Skin epidermis (tissue), 12 donors: ENCODE results near the gene POSTN.

Experiments used
- H3K27ac ChIP-seq, 21 experiments: fragments of 200-600 bp; sonication (generic) in 11 of 21; one replicate each; pipeline ENCODE4 v1.5.0; 2020; ENCODE audit warnings: mild to moderate bottlenecking in 3 of 21, inconsistent platforms in 2 of 21, moderate library complexity in 2 of 21
- H3K4me3 ChIP-seq, 7 experiments: fragments of 200-600 bp; sonication (generic) in 2 of 7; one replicate each; pipeline ENCODE4 v1.5.0; 2020; ENCODE audit warnings: inconsistent platforms in 2 of 7, mild to moderate bottlenecking in 2 of 7, moderate library complexity in 1 of 7

Gene POSTN

DNA sequence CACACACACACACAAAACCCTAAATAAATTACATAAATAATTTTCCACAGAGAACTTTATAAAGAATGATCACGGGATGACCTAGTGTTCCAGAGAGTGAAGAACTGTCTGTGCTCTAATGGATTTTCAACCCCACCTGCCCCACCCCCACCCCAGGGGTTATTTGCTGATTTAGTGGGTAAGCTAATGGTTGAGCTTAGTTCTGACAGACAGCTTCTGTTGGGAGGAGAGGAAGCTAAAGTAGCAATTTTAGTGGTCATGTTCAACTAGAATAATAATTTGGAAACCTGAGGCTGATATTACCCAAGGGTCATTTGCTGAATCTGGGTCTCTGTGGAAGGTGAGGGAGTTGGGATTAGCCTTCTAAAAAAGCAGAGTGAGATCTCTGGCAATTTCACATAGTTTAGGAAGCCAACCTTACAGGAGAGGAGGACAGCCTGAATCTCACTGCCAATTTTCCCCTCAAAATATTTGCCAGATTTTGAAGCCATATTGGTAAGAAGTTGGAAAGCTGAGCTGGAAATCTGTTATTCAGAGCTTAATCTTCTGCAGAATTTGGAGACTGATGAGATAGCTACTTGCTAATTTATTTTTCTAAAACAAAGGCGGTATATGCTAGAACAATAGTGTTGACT, 68.7 kb downstream of the POSTN start:
- Histone ChIP-seq H3K4me3 (no peak overlapping the region), H3K27ac (peak overlapping the region in 1 of 21 experiments; percentile 40)

GRCh38 chr13:37526710-37527473, 71.7 kb downstream of the POSTN start:
- Histone ChIP-seq H3K27ac (peak overlapping the region in 7 of 21 experiments; percentile 11 to 82 (median 45)), H3K4me3 (no peak overlapping the region)

DNA sequence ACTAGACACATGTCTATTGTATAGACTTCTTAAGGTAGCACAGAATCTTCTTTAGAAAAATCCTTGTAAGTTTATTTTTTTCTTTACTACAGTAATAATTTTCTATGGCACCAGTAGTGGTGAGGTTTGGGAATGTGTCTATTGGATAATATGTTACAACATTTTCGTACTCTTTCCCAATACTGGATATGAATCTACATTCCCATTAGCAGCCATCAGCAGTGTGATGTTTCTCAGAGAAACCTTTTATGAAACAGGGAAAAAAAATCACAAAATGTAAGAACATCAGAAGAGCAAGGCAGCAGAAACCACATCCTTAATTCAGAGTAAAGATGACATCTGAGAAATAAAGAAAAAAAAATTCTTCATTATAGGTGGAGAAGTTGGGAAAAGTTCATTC, 83.3 kb downstream of the POSTN start:
- Histone ChIP-seq H3K4me3 (no peak overlapping the region), H3K27ac (no peak overlapping the region)
